OCI-M2 (cell line): Measurements from ENCODE around the gene ZRANB3.
"Not testable (repeated sequence)": the region's sequence is repeated elsewhere in the genome, so short reads cannot be mapped to it uniquely, and the experiment has no call there.

Source experiments
- DNase-seq: peaks from one replicate; lab custom pipeline; 2025; ENCODE audit not compliant: unreplicated experiment; lab: John Stamatoyannopoulos, UW

The ZRANB3 gene

GRCh38 chr2:135093670-135094330 is 437.2 kb downstream of the ZRANB3 start:
- no peak for DNase-seq

DNA sequence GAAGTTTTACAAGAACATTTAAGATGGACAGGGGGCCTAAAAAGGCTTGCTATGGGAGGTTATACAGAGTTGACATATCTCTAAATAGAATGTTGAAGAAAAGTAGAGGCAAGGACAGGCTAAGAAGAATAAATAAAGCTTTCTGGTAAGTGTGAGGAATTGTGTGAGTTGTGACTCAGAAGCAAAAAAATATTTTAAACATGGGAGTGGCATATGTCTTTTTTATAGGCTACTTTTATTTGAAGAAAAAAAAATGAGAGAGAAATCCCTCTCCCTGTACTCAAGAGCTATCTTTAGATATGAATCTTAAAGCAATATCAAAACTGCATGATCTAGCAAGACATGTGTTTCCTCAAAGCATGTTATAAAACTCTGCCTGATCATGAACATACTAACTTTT is 437.8 kb downstream of the ZRANB3 start:
- DNase-seq = no peak

GRCh38 chr2:135091681-135092080 is 439.3 kb downstream of the ZRANB3 start:
- no peak for DNase-seq

DNA sequence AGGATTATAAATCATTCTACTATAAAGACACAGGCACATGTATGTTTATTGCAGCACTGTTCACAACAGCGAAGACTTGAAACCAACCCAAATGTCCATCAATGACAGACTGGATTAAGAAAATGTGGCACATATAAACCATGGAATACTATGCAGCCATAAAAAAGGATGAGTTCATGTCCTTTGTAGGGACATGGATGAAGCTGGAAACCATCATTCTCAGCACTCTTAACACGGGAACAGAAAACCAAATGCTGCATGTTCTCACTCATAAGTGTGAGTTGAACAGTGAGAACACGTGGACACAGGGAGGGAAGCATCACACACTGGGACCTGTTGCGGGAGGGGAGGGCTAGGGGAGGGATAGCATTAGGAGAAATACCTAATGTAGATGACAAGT is 441.4 kb downstream of the ZRANB3 start:
- DNase-seq = not testable (repeated sequence)
